ENCODE data around the gene MPO.

GRCh38 chr17:58320570-58321323 is 40.0 kb upstream of the MPO start:
- TF ChIP-seq CTCF (conservative IDR thresholded peaks at IDR 0.05) = no peak
- TF ChIP-seq ZFX (IDR thresholded peaks at IDR 0.05) = no peak

All from C4-2B (cell line).